Vagina (tissue), 2 donors: Measurements from ENCODE around the gene AGBL5.

Experiments
- CTCF ChIP-seq, 3 experiments: fragments of 450-650 bp in 2 of 3; fragments of 200-600 bp in 1 of 3; sonication (generic) in 1 of 3; IDR thresholded peaks; one replicate each; pipeline ENCODE4 v1.5.1; 2017 to 2019; ENCODE audit warnings: antibody characterized with exemption in 3 of 3, mild to moderate bottlenecking in 2 of 3, moderate library complexity in 2 of 3
- POLR2A ChIP-seq, 2 donors: fragments of 450-650 bp; IDR thresholded peaks; one replicate each; pipeline ENCODE4 v1.6.1; 2017; ENCODE audit warnings: antibody characterized with exemption in 2 of 2, mild to moderate bottlenecking in 2 of 2, moderate library complexity in 2 of 2

- TF ChIP-seq POLR2A (IDR thresholded peaks at IDR 0.05) (no peak), CTCF (IDR thresholded peaks at IDR 0.05) (no peak)
Observed at GRCh38 chr2:27083410-27084296, 32.2 kb downstream of the AGBL5 start.
